Activated gamma-delta T cell treated with Interleukin-2 at 50 U/mL for 16 hours (primary cell): Measurements from ENCODE around the gene TMEM126B.

Experiments used
- DNase-seq: peaks from one replicate; pipeline ENCODE4 v3.0.0-alpha.2; 2020

TMEM126B gene

DNA sequence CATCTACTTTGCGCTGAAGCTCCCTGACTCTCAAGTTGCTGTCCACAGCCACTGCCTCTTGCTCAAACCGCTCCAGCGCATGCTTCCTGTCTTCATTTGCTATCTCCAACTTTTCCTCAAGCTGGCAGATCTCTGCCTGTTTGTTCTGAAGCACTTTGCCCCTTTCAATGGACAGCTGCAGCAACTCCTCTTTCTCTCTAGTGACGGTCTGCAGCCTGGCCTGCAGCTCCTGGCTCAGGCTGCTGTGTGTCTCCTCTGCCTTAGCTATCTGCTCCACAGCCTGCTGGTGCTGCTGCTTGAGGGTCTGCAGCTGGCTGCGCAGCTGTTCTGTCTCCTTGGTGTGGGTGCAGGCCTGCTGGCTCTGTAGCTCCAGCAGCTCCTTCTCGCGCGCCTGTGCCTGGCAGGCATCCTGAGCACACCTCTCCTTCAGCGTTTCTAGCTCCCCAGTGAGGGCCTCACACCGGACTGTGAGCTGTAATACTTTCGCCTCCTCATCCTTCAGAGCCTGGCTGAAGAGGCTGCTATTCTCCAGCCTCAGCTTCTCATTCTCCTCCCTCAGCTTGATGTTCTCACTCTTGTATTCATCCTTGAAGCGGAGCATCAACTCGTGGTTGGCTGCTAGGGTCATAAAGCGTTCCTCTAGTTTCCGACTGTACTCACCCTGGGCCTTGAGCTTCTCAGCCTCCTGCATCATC, 56.9 kb downstream of the TMEM126B start:
- no peak for DNase-seq

DNA sequence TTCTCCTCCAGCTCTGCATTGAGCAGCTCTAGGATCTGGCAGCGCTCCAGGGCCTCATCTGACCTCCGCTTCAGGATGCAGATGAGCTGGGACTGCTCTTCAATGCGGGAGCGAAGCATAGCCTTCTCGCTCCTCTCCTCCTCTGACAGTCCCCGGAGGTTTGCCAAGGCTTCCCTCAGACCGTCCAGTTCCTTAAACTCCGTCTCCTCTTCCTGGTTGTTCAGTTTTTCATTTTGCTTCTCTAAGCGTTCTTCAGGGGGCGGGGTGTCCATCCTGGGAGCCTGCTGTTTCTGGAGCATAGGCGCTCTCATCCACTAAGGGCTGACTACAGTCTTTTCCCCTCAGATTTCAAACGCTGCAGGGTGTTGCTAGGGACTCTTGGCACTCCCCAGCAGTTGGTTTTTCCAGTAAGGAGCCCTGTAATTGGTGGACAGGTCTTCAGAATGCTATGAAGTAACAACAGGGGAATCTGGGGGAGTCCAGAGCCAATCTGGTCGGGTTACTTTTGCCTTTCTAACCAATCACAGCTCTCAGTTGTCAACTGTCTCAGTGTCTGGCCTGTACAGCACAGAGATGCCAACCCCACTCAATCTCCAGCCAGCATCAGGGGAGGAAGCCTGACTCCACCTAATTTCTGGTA, 57.5 kb downstream of the TMEM126B start, which contains the start of gene CCDC89:
CCDC89 (minus strand) TSS at position 376 of the 640 bp plus-strand sequence; CDS start at position 311, 65 bp downstream.
- no peak for DNase-seq
